ENCODE results near the gene DOCK6.

GRCh38 chr19:11237321-11237720 lies 25.0 kb downstream of the DOCK6 start:
- TF ChIP-seq EZH2 (IDR thresholded peaks at IDR 0.05) (no peak), EZH2phosphoT487 (IDR thresholded peaks at IDR 0.05; ENCODE audit: borderline replicate concordance) (no peak), RAD21 (IDR thresholded peaks at IDR 0.05; ENCODE audit: low read depth) (no peak), CTCF (IDR thresholded peaks at IDR 0.05 in 2 of 3, conservative IDR thresholded peaks at IDR 0.05 in 1 of 3; ENCODE audit: borderline replicate concordance in 1 of 3, insufficient read depth in 1 of 3, low read depth in 2 of 3, low read length in 2 of 3) (no peak), SIN3A (IDR thresholded peaks at IDR 0.05; ENCODE audit: low read depth) (no peak), POLR2AphosphoS5 (IDR thresholded peaks at IDR 0.05; ENCODE audit: low read depth, low read length) (no peak), MAX (IDR thresholded peaks at IDR 0.05) (no peak), POLR2A (IDR thresholded peaks at IDR 0.05; ENCODE audit: borderline replicate concordance, extremely low read depth, insufficient read depth, insufficient read length) (no peak), REST (IDR thresholded peaks at IDR 0.05; ENCODE audit: low read depth) (no peak), ATF3 (IDR thresholded peaks at IDR 0.05) (no peak), ZFX (IDR thresholded peaks at IDR 0.05) (no peak)
